K562 (cell line): ENCODE results near the gene WSCD2.

ENCODE experiments used
- CHD4 ChIP-seq: fragments of 200-600 bp; sonication (generic); IDR thresholded peaks from 3 replicates; pipeline ENCODE4 v1.6.1; 2012; ENCODE audit warnings: low read depth, mild to moderate bottlenecking, mixed read lengths, low read length, inconsistent platforms; ENCODE audit not compliant: insufficient read depth, insufficient replicate concordance, poor library complexity, severe bottlenecking
- HDAC2 ChIP-seq: fragments of 450-650 bp; IDR thresholded peaks from 2 replicates; pipeline ENCODE4 v1.6.1; 2016; ENCODE audit warnings: mild to moderate bottlenecking
- HDGF ChIP-seq: fragments of 450-650 bp; IDR thresholded peaks from 2 replicates; pipeline ENCODE4 v1.6.1; 2016

DNA sequence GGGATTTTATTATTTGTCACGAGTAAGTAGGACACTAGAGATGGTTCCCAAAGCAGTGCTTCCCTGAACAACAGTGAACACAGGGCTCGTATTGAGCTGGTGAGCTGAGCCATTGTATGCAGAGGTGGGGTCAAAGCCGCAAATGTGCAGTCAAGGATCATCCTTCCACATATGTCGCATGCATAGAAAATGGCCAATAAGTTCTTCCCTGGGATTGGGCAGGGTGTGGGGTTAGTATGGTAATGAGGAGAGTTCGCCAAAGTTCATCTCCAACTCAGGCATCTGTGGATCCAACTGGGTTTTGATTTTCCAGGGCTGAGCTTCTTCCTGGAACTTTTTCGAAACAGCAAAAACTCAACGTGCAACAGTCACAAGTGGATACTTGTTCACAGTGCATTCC is 123.4 kb downstream of the WSCD2 start:
- TF ChIP-seq CHD4 (no peak), HDAC2 (no peak), HDGF (no peak)
